Peyer's patch (tissue), 4 donors: ENCODE measurements around the gene FAM53A. TPM values are rescaled to one million over a fixed set of nuclear protein-coding genes. Genes with fewer than 3 reads are reported as not detected.

Source experiments
- DNase-seq, 3 donors: peaks; one replicate each; pipeline ENCODE4 v3.0.0-alpha.2; 2017 to 2019
- H3K27ac ChIP-seq, 4 donors: fragments of 200-600 bp; sonication (generic); one replicate each; pipeline ENCODE4 v1.5.1; 2016 to 2019
- H3K27me3 ChIP-seq, 2 donors: fragments of 200-600 bp; sonication (generic); one replicate each; pipeline ENCODE4 v1.5.1; 2019
- H3K36me3 ChIP-seq, 3 donors: fragments of 200-600 bp; sonication (generic); one replicate each; pipeline ENCODE4 v1.5.1; 2016 to 2019
- H3K4me1 ChIP-seq, 4 donors: fragments of 200-600 bp; sonication (generic); one replicate each; pipeline ENCODE4 v1.5.1; 2016 to 2019
- H3K4me3 ChIP-seq, 4 donors: fragments of 200-600 bp; sonication (generic); 1 replicate in 3 of 4; 2 replicates in 1 of 4; pipeline ENCODE4 v1.5.1; 2016 to 2019; ENCODE audit warnings: mild to moderate bottlenecking in 1 of 4
- H3K9me3 ChIP-seq, 4 donors: fragments of 200-600 bp; sonication (generic); one replicate each; pipeline ENCODE4 v1.5.1; 2016 to 2019; ENCODE audit warnings: mild to moderate bottlenecking in 1 of 4
- POLR2A ChIP-seq, 2 donors: fragments of 450-650 bp; IDR thresholded peaks; one replicate each; pipeline ENCODE4 v1.5.1; 2017; ENCODE audit warnings: antibody characterized with exemption in 2 of 2, mild to moderate bottlenecking in 2 of 2, moderate library complexity in 2 of 2
- total RNA-seq, 4 donors: library from RNA; depleted of rRNA; stranded (reverse); fragments of >200 nt; gene quantifications; one replicate each; pipeline ENCODE4 v1.1.0, GENCODE V29; 2016
- TF ChIP-seq, protein P1 (sequence below), 6 experiments: fragments of 450-650 bp in 4 of 6; fragments of 200-600 bp in 2 of 6; sonication (generic) in 1 of 6; IDR thresholded peaks; one replicate each; pipeline ENCODE4 v1.5.1; 2017 to 2019; ENCODE audit warnings: antibody characterized with exemption in 6 of 6, mild to moderate bottlenecking in 3 of 6, moderate library complexity in 1 of 6

FAM53A gene
- total RNA-seq, 4 donors from 2014 or later = 1.5 to 8.3 (median 1.8) TPM; not detected in 1

DNA sequence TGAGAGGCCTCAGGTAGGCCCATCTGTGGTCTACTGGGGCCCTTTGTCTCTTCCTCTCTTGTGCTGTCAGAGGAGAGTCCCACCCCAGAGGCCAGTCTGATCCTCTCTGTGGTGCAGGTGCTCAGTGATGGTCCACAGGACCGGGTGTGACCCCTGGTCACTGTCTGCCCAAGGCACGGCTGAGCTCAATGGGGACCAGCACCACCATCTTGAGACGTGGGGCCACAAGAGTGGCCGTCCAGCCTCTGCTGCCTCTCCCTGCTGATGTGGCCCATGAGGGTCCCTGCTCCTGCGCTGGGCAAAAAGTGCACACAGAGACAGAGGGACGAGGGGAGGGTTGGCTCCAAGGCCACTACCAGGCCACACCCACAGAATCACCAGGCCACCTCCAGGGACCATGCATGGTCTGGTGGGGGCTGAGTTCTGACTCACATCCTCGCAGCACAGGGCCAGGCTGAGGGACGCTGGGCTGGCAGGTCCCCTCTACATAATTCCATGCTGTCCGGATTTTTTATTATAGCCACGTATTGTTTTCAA lies 88.3 kb downstream of the FAM53A start:
- Histone ChIP-seq H3K4me1 (no peaks in the 10 kb centered on the region), H3K36me3 (no peaks in the 10 kb centered on the region), H3K27me3 (no peaks in the 10 kb centered on the region), H3K4me3 (no peak overlapping the region), H3K27ac (no peak overlapping the region), H3K9me3 (peaks cover 0 to 12% (median 4%) of the 10 kb centered on the region in 4 donors)
- TF ChIP-seq, protein P1, sequence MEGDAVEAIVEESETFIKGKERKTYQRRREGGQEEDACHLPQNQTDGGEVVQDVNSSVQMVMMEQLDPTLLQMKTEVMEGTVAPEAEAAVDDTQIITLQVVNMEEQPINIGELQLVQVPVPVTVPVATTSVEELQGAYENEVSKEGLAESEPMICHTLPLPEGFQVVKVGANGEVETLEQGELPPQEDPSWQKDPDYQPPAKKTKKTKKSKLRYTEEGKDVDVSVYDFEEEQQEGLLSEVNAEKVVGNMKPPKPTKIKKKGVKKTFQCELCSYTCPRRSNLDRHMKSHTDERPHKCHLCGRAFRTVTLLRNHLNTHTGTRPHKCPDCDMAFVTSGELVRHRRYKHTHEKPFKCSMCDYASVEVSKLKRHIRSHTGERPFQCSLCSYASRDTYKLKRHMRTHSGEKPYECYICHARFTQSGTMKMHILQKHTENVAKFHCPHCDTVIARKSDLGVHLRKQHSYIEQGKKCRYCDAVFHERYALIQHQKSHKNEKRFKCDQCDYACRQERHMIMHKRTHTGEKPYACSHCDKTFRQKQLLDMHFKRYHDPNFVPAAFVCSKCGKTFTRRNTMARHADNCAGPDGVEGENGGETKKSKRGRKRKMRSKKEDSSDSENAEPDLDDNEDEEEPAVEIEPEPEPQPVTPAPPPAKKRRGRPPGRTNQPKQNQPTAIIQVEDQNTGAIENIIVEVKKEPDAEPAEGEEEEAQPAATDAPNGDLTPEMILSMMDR (IDR thresholded peaks at IDR 0.05) = no peak
- TF ChIP-seq POLR2A (IDR thresholded peaks at IDR 0.05) = no peak
- DNase-seq = no peak

DNA sequence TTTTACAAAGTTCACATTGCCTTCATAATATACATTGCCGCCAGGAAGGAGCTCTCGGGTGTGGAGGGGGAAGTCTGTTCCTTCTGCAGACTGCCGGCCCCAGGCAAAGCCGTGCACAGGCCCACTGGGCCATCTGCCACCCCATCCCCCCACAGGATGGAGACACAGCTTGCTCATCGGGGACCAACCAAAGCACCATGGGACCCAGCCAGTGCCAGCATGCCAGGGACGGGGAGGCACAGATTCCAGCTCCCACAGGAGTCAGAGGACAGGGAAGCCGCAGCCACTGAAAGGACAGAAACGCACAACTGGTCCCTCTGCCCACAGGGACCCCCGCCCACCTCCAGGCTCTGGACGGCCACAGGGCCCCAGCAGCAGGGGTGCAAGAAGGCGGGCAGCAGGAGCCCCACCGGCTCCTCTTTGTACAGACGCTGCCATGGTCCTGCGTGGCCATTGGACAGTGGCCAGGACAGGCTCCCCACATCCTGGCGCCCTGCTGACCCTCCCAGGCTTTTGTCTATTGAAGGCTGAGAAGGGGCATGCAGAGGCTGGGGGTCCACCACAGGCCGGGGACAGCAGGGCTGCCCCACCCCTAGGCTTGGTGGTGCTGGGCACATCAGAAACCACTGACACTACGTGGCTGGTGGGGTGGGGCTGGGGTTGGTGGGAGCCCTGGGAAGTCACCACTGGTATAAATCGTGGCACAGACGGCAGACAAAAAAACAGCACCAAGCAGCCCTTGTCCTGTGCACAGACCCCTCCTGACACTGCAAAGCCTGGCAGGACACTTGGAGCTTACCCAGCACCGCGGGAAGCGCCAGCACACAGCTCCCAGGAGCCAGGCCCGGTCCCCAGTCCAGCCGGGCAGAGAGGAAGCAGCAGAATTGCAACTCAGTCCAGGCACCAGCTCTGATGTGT lies 89.0 kb downstream of the FAM53A start:
- no peak for DNase-seq
- TF ChIP-seq, protein P1 (IDR thresholded peaks at IDR 0.05) = no peak
- Histone ChIP-seq H3K27ac (no peak overlapping the region), H3K4me3 (no peak overlapping the region), H3K4me1 (no peaks in the 10 kb centered on the region), H3K27me3 (no peaks in the 10 kb centered on the region), H3K36me3 (no peaks in the 10 kb centered on the region), H3K9me3 (peaks cover 0 to 12% (median 4%) of the 10 kb centered on the region in 4 donors)

DNA sequence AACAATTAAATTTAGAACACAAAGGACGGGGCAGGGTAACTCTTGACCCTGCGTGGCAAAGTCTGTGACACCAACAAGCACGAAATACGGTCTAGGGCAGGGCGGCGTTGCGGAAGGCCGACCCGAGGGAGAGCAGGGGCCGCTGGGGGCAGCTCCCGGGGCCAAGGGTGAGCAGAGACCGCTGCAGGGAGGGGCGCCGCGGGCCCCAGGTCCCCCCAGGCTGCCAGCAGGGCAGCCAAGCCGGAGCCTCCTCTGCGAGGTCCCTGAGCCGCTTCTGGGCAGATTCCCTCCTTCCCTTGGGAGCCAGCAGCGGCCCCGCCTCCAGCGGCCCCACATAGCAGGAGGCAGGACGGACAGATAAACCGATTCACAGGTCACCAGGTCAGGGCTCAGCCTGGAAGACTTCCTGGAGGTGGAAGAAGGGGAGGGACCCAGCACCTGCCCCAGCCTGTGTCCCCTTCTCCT lies 90.2 kb downstream of the FAM53A start:
- TF ChIP-seq POLR2A (IDR thresholded peaks at IDR 0.05) = no peak
- Histone ChIP-seq H3K4me3 (no peak overlapping the region), H3K27me3 (no peaks in the 10 kb centered on the region), H3K9me3 (peaks cover 0 to 12% (median 5%) of the 10 kb centered on the region in 4 donors), H3K36me3 (no peaks in the 10 kb centered on the region), H3K27ac (no peak overlapping the region), H3K4me1 (no peaks in the 10 kb centered on the region)
- DNase-seq = no peak

DNA sequence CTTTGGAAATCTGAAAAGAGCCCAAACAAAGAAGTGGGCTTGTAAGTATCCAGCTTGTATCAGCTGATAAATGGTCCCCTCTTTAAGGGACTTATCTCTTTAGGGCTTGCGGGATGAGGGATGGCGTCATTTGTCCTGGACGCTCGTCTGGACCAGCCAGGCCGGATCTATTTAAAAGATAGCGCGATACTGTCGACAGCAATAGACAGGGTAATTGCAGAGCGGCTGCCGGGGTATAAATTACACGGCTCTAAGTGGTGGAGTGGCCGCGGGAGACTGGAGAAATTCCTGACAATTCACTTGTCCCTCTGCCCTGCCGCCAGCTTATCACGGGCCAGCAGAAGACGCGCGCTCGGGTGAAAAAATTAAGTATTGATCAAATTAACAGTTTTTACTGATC lies 90.7 kb downstream of the FAM53A start:
- Histone ChIP-seq H3K27ac (no peak overlapping the region), H3K4me1 (no peaks in the 10 kb centered on the region), H3K4me3 (no peak overlapping the region), H3K9me3 (peaks cover 0 to 12% (median 5%) of the 10 kb centered on the region in 4 donors), H3K27me3 (no peaks in the 10 kb centered on the region), H3K36me3 (no peaks in the 10 kb centered on the region)
- TF ChIP-seq, protein P1 (IDR thresholded peaks at IDR 0.05) = no peak
- no peak for TF ChIP-seq POLR2A (IDR thresholded peaks at IDR 0.05)
- DNase-seq = no peak

DNA sequence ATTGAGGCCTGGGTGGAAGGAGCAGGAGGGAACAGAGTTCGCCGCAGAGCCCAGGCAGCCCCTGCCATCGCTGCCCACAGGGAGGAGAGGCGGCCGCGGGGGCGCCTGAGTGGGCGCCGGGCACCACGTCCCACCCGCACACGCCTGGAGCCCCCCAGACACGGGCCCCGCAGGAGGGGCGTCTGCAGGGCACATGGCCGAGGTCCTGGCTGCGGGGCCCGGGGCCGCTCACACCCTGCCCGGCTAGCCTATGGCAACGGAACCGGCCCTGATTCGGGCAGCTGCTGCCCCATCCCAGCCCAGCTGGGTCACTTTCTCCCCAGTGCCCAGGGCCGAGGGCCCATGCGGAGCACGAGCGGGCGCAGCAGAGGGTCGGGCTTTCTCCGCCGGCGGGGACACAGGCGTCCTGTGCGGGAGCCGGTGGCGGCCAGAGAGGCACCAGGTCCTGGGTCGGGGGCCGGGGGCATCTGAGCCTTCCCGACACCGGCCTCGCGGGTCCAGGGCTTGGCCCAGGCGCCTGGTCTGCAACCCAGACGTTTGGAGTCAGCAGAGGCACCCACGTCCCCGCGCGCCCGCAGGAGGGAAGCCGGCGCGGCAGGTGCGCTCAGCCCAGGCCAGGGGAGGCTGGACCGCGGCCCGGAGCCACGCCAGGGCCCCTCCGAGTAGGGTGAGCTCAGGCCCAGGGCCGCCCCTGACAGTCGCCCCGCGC lies 91.2 kb downstream of the FAM53A start:
- H3K4me1 ChIP-seq = no peaks in the 10 kb centered on the region
- no peak for TF ChIP-seq POLR2A (IDR thresholded peaks at IDR 0.05)
- TF ChIP-seq, protein P1 (IDR thresholded peaks at IDR 0.05) = no peak
- H3K4me3 ChIP-seq = no peak overlapping the region
- no peaks in the 10 kb centered on the region for H3K27me3 ChIP-seq
- no peak for DNase-seq
- no peaks in the 10 kb centered on the region for H3K36me3 ChIP-seq
- H3K9me3 ChIP-seq = peaks cover 0 to 12% (median 5%) of the 10 kb centered on the region in 4 donors
- no peak overlapping the region for H3K27ac ChIP-seq
